ENCODE data around the gene FRZB.
"Not testable (repeated sequence)": the region's sequence is repeated elsewhere in the genome, so short reads cannot be mapped to it uniquely, and the experiment has no call there.

Gene FRZB

DNA sequence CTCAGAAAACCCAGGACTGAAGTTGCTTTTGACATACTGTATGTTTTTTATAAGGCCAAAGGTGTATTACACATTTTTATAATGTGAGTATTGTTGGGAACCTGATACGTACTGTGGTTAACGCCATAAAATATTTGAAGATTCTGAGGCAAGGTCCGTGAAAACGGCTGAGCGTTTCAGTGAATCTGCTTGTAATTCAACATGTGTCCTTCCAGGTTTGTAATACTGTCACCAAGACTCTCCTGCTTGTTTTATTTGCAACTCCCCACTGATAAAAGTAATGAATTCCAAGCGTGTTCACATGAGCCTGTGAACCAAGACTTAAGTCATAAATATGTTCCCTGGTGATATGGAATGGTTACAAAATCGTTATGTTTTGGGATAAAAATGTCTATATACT, 23.9 kb upstream of the FRZB start:
- DNase-seq (ENCODE audit: low spot score): no peak

GRCh38 chr2:182887753-182888415, 21.4 kb upstream of the FRZB start:
- no peak for DNase-seq (ENCODE audit: low spot score)

DNA sequence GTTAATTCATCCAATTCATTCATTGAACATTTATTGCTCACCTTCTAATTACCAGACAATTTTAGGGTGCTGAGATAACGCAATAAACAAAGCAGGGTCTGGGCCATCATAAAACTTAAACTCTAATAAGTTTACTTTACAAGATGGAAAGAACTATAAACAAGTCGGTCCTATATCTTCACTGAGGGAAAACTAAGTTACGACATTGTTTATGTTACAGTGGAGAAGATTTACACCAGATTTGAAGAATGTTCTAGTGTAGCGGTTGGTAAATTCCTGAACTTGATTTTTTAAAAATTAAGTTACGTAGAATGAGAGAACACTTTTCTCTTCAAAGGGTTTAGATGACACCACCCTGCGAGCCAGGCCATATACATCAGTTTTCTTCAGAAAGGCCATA, 20.7 kb upstream of the FRZB start:
- DNase-seq (ENCODE audit: low spot score): no peak

DNA sequence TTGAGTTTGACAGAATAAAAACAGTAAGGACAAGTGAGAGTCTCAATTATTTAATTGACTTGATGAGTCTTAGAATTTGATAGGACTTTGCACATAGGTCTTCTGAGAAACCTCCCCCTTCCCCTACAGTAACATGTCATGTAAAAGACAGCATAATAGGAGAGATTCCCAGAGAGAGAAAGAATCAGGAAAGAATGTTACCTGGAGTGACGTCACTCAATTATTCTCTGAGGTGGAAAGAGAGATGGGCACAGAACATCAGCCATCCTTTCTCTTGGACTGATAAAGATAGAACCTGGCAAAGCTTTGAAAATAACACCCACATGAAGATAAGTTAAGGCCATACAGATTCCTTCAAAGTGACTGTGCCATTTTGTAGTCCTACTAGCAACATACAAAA, 19.3 kb upstream of the FRZB start:
- DNase-seq (ENCODE audit: low spot score): no peak

DNA sequence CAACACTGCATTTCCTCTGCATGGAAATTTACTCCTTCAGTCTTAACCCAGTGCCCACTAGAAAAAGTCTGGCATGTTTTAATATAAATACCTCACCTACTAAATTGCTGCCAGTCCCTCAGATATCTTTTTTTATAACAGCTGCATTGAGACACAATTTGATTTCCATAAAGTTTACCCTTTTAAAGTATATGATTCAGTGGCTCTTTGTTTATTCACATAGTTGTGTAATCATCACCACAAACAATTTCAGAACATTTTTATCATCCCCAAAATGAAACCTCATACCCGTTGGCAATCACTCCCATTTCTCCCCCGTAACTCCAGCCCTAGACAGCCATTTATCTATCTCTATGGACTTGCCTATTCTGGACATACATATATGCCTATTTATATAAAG, 17.0 kb upstream of the FRZB start:
- DNase-seq (ENCODE audit: low spot score): no peak

GRCh38 chr2:182880100-182880499, 13.7 kb upstream of the FRZB start:
- not testable (repeated sequence) for DNase-seq (ENCODE audit: low spot score)

DNA sequence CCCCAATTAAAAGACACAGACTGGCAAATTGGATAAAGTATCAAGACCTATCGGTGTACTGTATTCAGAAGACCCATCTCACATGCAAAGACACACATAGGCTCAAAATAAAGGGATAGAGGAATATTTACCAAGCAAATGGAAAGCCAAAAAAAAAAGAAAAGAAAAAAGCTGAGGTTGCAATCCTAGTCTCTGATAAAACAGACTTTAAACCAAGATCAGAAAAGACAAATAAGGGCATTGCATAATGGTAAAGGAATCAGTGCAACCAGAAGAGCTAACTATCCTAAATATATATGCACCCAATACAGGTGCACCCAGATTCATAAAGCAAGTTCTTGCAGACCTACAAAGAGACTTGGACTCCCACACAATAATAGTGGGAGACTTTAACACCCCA, 10.2 kb upstream of the FRZB start:
- DNase-seq (ENCODE audit: low spot score): not testable (repeated sequence)

DNA sequence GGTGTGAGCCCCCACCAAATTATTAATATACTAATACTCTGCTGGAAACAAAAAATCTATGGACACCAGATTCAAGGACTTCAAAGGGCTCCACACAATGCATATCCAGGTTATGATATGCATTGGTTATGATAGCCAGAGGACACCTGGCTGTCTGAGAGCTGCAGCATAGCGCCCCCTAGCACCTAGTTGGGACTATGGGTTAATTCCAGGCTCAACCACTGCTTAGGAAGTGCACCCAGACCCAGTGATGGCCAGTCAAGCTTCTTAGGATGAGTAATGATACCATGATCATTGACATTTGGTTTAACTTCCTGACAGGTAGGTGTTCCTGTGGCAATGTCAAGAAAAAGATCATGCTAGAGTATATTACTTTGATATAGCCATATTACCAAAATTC, 3.8 kb upstream of the FRZB start:
- DNase-seq (ENCODE audit: low spot score): no peak

- DNase-seq (ENCODE audit: low spot score): no peak
Observed at GRCh38 chr2:182868054-182868796, 1.8 kb upstream of the FRZB start.

GRCh38 chr2:182867426-182868053, 1.1 kb upstream of the FRZB start:
- no peak for DNase-seq (ENCODE audit: low spot score)

GRCh38 chr2:182866095-182866460, 359 bp downstream of the FRZB start:
- DNase-seq (ENCODE audit: low spot score): no peak

GRCh38 chr2:182864949-182865570, 1.4 kb downstream of the FRZB start:
- DNase-seq (ENCODE audit: low spot score): no peak

DNA sequence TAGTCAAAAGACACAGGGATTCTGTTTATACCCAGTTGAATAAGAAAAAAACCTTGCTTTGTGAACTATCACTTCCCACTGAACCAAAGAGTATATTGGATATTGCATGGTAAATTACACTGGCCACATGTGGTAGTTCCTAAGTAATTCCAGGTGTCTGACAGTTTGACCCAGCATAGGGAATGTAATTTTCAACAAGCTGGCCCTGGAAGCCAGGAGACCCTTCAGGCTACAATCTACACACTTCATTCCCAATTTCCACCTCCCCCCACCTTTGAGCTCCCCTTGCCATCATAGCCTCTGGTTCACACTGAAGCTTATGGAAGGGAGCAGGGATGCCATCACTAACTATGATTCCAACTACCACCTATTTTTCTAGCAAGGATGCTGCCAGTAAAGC, 2.8 kb downstream of the FRZB start:
- no peak for DNase-seq (ENCODE audit: low spot score)

- DNase-seq (ENCODE audit: low spot score): no peak
Observed at GRCh38 chr2:182862091-182862490, 4.3 kb downstream of the FRZB start.

DNA sequence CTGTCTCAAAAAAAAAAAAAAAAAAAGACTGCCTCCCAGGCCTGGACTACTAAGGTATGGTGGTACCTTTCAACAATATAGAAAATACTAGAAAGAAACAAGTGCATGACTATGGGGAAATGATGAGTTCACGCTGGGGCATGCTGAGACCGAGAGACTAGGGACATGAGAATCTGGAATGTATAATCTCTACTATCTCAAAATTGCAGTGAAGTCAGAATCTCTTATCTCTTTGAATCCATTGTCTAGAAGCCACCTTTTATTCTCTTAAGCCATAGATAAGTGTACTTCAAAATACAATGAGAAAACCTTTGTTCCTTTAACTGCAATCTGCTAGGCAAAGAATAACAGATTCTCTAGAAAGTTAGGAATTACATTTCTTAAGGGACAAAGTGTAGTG, 5.6 kb downstream of the FRZB start:
- DNase-seq (ENCODE audit: low spot score): no peak

- no peak for DNase-seq (ENCODE audit: low spot score)
Observed at GRCh38 chr2:182858671-182859070, 7.8 kb downstream of the FRZB start.

GRCh38 chr2:182855376-182855775, 11.1 kb downstream of the FRZB start:
- no peak for DNase-seq (ENCODE audit: low spot score)

DNA sequence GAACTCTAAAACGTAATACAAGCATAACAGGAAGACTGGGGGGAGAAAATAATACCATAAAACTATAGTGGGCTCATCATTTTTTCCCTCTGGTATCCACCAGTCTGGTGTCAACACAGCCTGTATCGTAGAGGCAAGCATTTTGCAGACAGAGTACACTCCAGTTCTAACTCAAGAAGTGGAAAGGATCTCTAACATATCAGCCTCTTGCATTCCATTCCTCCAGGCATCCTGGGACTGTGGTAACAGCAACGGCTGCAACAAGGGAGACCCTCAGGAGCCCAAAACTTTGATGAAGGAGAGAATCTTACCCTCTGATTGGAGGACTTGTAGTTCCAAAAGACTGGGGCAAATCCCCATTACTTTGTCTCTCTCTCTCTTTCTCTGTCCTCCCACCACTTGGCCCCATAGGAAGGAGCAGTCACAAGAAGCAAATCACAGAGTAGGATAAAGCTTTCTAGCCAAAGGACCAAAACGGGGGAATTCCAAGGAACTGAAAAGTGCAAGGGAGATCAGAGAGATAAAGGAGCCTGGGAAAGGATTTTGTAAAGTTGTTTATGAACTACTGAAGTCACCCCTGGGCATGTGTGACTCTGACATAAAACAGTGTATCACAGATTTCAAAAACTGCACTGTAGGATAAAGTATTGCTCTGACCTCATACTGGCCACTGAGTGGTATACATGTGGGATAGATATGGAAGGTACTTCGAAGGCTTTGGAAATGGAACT, 11.9 kb downstream of the FRZB start:
- DNase-seq (ENCODE audit: low spot score): no peak

DNA sequence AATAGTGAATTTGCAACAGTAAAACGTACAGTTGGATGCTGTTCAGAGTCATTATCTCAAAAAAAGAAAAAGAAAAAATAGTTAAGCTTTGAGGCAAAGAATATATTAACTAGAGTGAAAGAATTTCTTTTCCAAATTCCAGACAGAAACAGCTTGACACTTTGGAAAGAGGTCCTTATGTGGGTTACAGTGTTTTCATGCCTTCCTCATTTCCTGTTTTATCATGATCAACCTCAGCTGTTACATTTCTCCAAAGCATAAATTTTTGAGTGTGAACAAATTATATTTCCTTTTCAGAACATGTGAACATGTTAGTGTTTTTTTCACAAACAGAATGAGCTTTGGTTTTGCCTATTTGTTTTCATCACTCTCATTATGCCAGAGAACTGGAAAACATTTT, 13.6 kb downstream of the FRZB start:
- DNase-seq (ENCODE audit: low spot score): no peak

GRCh38 chr2:182852090-182852489, 14.3 kb downstream of the FRZB start:
- DNase-seq (ENCODE audit: low spot score): no peak

DNA sequence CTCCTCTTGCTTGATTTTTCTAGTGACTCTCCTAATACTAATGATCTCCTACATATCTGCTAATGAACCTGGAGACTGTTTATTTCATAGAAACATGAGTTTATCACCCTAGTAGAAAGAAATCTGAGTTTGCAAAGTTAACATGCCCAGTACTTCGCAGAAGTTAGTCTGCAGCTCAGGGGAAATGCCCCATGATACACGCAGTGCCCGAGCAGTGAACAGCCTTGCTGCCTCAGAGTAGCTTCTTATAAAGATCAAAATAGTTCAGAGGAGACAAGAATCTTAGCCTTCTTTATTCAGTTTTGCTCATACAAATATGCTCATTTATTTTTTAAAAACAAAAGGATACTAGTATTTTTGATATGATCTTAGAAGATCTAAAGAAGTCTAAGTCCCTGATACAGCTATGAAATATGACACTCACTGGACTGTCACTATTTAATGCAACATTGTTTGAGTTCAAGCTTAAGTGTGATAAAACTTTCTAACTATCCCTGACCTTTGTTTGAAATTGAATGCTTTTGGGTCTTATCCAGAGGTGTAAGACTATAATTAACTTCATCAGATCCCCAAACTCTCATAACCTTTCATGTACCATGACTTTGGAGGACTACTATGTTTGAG, 20.5 kb downstream of the FRZB start:
- no peak for DNase-seq (ENCODE audit: low spot score)

GRCh38 chr2:182836451-182836850, 30.0 kb downstream of the FRZB start:
- DNase-seq (ENCODE audit: low spot score): no peak
